Upper lobe of right lung (tissue), 1 donor: Measurements from ENCODE around the gene CYP26B1. TPM values are rescaled to one million over a fixed set of nuclear protein-coding genes. Genes with fewer than 3 reads are reported as not detected.
A peak's percentile ranks its signal among the peaks of the same experiment; 100 is the strongest.

Experiments used
- ATAC-seq: fragments of 200-7000 bp; cut with Tn5 transposase; one replicate; pipeline ENCODE4 v1.9.1; 2020; ENCODE audit warnings: mild to moderate bottlenecking, moderate library complexity
- DNase-seq: peaks from one replicate; pipeline ENCODE4 v3.0.0-alpha.2; 2020
- H3K27ac ChIP-seq: fragments of 200-600 bp; one replicate; pipeline ENCODE4 v1.8.0; 2022
- H3K27me3 ChIP-seq: fragments of 200-600 bp; one replicate; pipeline ENCODE4 v1.8.0; 2022; ENCODE audit warnings: mild to moderate bottlenecking
- H3K36me3 ChIP-seq: fragments of 200-600 bp; one replicate; pipeline ENCODE4 v1.8.0; 2022
- H3K4me1 ChIP-seq: fragments of 200-600 bp; one replicate; pipeline ENCODE4 v1.8.0; 2022
- H3K4me3 ChIP-seq: fragments of 200-600 bp; one replicate; pipeline ENCODE4 v1.8.0; 2022; ENCODE audit warnings: mild to moderate bottlenecking
- H3K9me3 ChIP-seq: fragments of 200-600 bp; one replicate; pipeline ENCODE4 v1.8.0; 2022
- intact Hi-C: fragments of 100-400 bp; cut with DNase I; formaldehyde crosslinking; loops from one replicate; pipeline ENCODE4 v1.11.0; 2022
- total RNA-seq: library from RNA; stranded (reverse); fragmentation: NEBNext Ultra II Directional; extraction: Animal tissue kit (Norgen Biotek cat#: 25700); gene quantifications from one replicate; pipeline ENCODE4 v1.2.1, GENCODE V29; 2021
- TF ChIP-seq, protein P1 (sequence below): fragments of 200-600 bp; IDR thresholded peaks from one replicate; pipeline ENCODE4 v1.8.0; 2022; ENCODE audit warnings: antibody characterized with exemption
- donor health status: DM: no; HTN: yes; CAD: no; lungs with severe emphysema.

Gene CYP26B1
- total RNA-seq, 1 donor from 2014 or later = 3.8 TPM

DNA sequence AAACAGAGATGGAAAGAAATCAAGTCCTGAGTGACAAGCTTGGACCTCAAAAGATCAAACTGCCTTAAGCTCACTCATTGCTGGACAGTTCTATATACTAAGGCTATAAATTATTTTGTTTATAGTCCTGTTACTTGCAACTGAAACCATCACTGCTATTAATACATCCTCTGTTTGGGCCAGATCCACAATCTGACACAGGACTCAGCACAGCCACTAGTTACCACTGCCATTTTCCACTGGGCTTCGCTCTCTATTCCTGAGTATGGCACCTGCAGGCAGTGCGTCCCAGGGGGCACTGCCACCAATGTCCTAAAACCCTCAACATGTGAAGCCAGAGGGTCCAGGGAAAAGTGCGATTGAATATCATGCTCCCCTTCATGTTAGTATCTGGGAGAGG is 52.3 kb downstream of the CYP26B1 start:
- TF ChIP-seq, protein P1, sequence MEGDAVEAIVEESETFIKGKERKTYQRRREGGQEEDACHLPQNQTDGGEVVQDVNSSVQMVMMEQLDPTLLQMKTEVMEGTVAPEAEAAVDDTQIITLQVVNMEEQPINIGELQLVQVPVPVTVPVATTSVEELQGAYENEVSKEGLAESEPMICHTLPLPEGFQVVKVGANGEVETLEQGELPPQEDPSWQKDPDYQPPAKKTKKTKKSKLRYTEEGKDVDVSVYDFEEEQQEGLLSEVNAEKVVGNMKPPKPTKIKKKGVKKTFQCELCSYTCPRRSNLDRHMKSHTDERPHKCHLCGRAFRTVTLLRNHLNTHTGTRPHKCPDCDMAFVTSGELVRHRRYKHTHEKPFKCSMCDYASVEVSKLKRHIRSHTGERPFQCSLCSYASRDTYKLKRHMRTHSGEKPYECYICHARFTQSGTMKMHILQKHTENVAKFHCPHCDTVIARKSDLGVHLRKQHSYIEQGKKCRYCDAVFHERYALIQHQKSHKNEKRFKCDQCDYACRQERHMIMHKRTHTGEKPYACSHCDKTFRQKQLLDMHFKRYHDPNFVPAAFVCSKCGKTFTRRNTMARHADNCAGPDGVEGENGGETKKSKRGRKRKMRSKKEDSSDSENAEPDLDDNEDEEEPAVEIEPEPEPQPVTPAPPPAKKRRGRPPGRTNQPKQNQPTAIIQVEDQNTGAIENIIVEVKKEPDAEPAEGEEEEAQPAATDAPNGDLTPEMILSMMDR = no peak
- no peaks in the 10 kb centered on the region for H3K36me3 ChIP-seq
- intact Hi-C loops = no loop called here
- H3K4me1 ChIP-seq = no peaks in the 10 kb centered on the region
- DNase-seq = no peak
- H3K27ac ChIP-seq = no peak overlapping the region
- no peak overlapping the region for H3K4me3 ChIP-seq
- no peaks in the 10 kb centered on the region for H3K27me3 ChIP-seq
- ATAC-seq = no peak
- no peaks in the 10 kb centered on the region for H3K9me3 ChIP-seq

DNA sequence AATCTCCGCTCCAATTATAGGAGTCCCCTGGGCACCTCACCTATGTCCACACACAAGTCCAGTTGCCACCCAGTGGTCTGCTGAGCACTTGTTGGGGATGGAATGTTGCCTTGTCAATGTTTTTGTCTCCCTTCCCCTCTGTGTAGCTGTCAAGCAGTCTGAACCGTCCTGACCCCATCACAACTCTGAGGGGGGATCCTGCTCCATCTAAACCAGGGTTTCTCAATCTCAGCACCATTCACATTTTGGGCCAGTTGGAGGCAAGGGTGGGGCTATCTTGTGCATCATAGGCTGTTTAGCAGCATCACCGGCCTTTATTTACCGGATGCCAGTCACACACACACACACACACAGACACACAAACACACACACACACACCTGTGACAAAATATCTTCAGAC is 53.0 kb downstream of the CYP26B1 start:
- Histone ChIP-seq H3K4me1 (no peaks in the 10 kb centered on the region), H3K4me3 (no peak overlapping the region), H3K36me3 (no peaks in the 10 kb centered on the region), H3K27me3 (no peaks in the 10 kb centered on the region), H3K27ac (no peak overlapping the region), H3K9me3 (no peaks in the 10 kb centered on the region)
- DNase-seq = peak; percentile 18
- ATAC-seq = no peak
- TF ChIP-seq, protein P1 = no peak
- intact Hi-C loops = no loop called here

DNA sequence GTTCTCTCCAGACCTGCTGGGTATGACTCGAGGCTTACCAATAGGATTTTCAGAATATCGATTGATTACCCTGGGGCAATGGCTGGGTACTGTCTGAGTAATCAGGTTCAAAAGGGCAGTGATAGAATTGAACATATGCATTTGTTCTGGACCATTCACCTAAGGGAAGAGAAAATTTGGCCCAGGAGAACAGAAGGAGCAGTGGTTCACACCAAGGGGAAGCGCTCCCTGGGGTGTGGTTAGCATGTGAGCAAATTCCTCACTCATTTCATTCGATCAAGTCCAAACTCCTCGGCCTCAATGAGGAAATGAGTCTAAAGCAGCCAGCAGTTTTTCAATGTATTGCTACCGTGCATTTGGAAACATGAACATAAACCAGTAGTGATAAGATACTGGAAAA is 55.6 kb downstream of the CYP26B1 start:
- no peak for DNase-seq
- H3K27me3 ChIP-seq = no peaks in the 10 kb centered on the region
- intact Hi-C loops = no loop called here
- no peaks in the 10 kb centered on the region for H3K4me1 ChIP-seq
- no peak overlapping the region for H3K4me3 ChIP-seq
- TF ChIP-seq, protein P1 = no peak
- no peaks in the 10 kb centered on the region for H3K36me3 ChIP-seq
- no peak overlapping the region for H3K27ac ChIP-seq
- no peak for ATAC-seq
- no peaks in the 10 kb centered on the region for H3K9me3 ChIP-seq

DNA sequence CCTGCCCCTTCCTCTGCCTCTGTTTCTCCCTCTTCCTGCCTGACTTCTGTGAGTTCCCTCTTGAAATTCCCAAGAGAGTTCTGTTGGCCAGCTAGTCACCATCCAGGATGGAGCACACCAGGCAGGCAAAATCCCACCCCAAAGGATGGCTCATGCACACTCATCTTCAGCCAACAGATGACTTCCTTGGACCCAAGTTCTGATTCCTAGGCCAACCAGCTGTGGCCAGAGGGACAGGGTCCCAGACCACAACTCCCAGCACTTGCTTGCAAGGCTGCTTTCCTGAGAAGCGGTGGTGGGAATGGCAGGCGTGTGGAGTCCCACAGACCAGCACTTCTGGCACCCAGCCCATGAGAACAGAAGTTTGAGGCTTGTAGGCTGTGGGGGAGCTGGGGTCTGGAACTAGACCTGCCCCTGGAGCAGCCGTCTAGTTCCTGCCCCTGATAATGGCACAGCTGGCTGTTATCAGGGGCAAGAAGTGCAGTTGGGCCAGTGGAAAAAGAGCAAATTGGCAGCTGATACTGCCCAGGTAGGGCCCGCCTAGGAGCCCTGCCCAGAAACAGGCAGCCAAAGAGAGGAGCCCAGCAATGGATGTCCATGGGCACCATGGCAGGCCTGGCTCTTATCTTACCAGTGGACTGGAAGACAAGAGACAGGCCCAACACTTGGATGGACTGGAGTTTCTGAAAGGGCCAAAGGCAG is 56.7 kb downstream of the CYP26B1 start:
- intact Hi-C loops = no loop called here
- Histone ChIP-seq H3K27me3 (no peaks in the 10 kb centered on the region), H3K27ac (no peak overlapping the region), H3K4me1 (no peaks in the 10 kb centered on the region), H3K36me3 (no peaks in the 10 kb centered on the region), H3K9me3 (no peaks in the 10 kb centered on the region), H3K4me3 (no peak overlapping the region)
- ATAC-seq (no peak), DNase-seq (no peak)
- TF ChIP-seq, protein P1 = no peak

DNA sequence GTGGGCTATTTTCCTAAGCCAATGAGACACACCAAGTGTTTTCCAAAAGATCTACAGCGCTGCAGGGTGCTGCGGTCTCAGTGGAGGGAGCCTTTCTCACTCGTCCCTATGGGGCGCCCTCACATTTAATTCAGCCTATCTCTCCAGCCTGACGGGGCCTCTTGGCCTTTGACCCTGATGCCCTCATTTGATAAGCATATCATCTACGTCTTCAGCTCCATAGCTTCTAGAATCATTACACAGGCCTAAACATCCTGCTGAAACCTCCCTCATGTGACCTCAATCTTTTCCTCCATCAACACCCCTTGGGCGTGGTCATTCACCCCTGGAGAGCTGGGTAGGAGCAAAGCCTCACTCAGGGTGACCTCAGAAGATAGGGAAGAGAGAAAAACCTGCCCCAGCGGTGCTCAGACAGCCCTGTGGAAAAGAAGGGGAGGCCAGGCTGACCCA is 57.4 kb downstream of the CYP26B1 start:
- no peaks in the 10 kb centered on the region for H3K9me3 ChIP-seq
- no peaks in the 10 kb centered on the region for H3K4me1 ChIP-seq
- intact Hi-C loops = no loop called here
- no peak overlapping the region for H3K27ac ChIP-seq
- TF ChIP-seq, protein P1 = no peak
- no peak overlapping the region for H3K4me3 ChIP-seq
- no peaks in the 10 kb centered on the region for H3K27me3 ChIP-seq
- H3K36me3 ChIP-seq = no peaks in the 10 kb centered on the region
- ATAC-seq (no peak), DNase-seq (no peak)

DNA sequence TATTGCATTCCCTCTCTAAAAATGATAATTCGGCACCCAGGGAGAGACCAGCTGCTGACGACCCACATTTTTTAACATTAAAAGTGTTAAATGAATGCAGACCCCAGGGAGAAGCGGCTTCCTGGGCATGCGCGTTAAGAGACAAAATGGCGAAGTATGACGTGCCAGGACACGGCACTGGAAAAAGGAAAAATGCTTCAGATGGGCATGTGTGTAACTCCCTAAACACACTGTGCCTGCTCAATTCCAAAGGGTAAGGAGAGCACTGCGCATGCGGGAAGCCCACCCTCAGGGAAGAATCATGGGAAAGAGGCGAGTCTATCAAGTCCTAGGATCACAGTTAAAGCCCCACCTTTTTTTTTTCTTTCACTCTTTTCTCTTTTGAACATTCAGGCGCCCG is 58.1 kb downstream of the CYP26B1 start:
- H3K4me3 ChIP-seq = no peak overlapping the region
- no peaks in the 10 kb centered on the region for H3K27me3 ChIP-seq
- H3K36me3 ChIP-seq = no peaks in the 10 kb centered on the region
- H3K9me3 ChIP-seq = no peaks in the 10 kb centered on the region
- no peak for DNase-seq
- H3K27ac ChIP-seq = no peak overlapping the region
- intact Hi-C loops = no loop called here
- no peaks in the 10 kb centered on the region for H3K4me1 ChIP-seq
- no peak for ATAC-seq
- TF ChIP-seq, protein P1 = no peak
